Activated CD8-positive, alpha-beta memory T cell treated with anti-CD3 and anti-CD28 coated beads, Interleukin-2, amount 50 U/mL, for 4 hours (primary cell): Measurements from ENCODE around the gene REC8.
A peak's percentile ranks its signal among the peaks of the same experiment; 100 is the strongest.
"Not testable (repeated sequence)": the region's sequence is repeated elsewhere in the genome, so short reads cannot be mapped to it uniquely, and the experiment has no call there.

Experiments
- DNase-seq: peaks from one replicate; pipeline ENCODE4 v3.0.0-alpha.2; 2020

Gene REC8

DNA sequence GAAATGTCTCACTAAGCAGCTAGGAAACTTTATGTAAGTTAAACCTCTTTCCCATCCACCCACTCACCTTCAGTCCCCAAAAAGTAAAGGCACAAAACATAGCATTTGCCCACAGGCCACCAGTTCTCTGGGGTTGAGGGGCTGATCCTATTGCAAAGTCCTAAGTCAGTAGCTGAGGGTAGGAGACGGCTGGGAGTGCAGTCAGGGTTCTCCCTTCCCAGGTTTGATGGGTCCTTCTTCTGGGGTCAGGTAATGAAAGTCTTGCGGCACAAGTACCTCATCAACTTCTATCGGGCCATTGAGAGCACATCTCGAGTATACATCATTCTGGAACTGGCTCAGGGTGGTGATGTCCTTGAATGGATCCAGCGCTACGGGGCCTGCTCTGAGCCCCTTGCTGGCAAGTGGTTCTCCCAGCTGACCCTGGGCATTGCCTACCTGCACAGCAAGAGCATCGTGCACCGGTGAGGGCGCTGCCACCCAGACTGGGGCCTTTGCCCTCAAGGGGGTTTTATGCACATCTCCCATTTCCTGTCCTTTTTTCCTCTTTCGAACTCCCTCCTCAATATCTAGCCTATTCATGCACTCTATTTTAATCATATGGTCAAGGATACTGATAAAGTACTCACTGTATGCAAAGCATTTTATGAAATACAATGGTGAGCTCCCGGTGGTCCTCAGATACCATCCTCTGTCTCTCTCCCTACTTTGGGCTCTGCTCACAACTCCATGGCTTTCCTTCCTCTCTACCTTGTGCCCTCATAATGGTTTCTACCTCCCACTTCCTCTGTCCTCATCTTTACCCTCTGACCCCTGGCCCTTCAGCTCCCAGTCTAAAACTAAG, 34.6 kb downstream of the REC8 start:
- DNase-seq = no peak

DNA sequence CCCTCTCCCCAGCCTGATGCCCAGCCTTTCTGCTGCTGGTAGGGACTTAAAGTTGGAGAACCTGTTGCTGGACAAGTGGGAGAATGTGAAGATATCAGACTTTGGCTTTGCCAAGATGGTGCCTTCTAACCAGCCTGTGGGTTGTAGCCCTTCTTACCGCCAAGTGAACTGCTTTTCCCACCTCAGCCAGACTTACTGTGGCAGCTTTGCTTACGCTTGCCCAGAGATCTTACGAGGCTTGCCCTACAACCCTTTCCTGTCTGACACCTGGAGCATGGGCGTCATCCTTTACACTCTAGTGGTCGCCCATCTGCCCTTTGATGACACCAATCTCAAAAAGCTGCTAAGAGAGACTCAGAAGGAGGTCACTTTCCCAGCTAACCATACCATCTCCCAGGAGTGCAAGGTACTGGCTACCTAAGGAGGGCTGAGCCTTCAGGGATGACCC, 35.2 kb downstream of the REC8 start:
- no peak for DNase-seq

GRCh38 chr14:24207625-24208024, 35.7 kb downstream of the REC8 start:
- DNase-seq = no peak

DNA sequence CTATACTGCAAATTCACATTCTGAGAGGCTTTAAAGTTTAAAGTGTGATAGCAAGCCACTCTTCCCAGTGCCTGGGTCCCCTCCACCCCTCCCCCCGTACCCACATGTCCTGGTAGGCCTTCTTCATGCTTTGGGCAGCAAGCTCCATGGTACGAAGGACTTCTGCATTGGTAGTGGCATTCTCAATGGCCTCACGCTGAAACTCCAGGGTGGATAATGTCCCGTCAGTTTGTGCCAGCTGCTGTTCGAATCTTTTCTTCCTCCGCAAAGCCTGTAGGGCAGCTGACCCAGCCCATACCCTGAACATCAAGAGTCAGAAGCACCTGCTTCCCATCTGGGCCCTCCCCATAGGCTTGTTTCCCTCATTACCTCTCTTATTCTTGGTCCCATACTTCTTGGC, 39.4 kb downstream of the REC8 start:
- no peak for DNase-seq

DNA sequence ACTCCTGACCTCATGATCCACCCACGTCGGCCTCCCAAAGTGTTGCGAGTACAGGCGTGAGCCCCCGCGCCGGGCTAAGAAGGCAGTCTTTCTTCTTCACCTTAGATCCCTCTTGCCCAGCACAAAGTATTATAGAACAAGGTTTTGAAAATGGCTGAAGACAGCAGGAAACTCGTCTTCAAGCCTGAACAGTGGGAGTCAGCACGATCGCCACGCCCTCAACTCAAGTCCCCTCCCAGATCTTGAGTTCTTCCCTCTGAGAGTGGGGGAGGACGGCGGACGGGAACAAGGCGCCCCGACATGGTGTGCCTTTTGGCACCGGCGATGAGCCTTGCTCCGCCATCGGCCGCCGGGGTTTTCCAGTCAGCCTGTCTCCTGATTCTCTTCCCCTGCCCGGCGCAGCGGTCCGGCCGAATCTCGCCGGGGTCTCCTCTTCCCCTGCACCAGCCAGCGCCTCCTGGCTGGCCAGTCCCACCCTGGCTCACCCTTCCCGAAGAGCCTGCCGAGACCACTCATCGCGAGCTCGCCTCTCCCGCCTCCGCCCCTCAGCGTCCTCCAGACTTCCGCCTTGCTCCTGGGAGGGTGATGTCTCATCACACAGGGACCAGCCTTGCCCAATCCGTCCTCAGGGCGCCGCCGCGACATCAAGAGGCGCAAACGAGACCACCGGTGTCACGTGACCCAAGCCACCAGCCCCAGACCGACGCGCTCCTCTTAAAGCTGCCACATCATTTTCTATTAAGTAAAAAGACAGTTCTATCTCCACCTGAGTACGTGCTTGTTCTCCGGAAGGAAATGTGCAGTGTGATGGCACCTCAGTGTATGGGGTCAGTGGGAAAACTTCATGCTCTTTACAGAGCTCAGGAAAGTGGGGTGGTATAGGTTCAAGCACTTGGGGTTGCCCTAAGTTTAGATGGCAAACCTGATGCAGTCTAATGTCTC, 41.3 kb downstream of the REC8 start, which contains the start of gene CHMP4A:
CHMP4A (minus strand) TSS at position 565 of the 942 bp plus-strand sequence; CDS start at position 516, 49 bp downstream.
- DNase-seq = peak; percentile 95

DNA sequence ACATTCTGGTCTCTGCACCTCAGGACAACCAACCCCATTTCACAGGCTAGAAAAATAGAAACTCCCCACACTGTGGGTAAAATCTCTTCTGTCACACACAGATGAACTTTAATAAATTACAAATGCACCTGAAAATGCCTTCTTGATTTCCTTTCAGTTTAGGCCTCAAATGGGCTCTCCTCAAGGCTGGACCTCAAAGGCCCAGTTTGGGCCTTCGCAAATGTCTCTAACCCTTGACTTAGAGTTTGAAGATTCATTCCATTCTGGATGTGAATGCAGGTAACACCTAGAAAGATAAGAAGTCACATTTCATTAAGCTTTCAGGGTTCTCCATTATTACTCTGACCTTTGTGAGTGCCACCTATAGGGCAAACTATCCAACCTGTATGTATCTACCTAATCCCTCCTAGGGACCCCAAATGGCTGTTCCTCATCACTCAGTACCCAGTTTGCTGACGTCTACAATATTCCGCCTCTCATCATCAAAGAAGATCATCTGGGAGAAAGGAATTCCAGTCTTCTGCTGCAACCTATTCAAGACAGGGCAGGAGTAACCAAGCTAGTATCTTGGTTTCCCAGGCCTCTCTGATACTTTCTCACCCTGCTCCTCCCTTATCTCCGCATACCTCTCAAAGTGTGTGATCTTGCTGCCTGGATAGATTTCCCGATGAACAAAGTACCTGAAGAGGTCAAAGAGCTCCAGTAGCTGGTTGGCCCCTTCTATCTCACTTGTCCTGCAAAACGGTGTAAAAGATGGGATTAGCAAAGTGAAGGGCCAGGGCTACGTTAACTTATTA, 42.2 kb downstream of the REC8 start:
- DNase-seq = no peak

DNA sequence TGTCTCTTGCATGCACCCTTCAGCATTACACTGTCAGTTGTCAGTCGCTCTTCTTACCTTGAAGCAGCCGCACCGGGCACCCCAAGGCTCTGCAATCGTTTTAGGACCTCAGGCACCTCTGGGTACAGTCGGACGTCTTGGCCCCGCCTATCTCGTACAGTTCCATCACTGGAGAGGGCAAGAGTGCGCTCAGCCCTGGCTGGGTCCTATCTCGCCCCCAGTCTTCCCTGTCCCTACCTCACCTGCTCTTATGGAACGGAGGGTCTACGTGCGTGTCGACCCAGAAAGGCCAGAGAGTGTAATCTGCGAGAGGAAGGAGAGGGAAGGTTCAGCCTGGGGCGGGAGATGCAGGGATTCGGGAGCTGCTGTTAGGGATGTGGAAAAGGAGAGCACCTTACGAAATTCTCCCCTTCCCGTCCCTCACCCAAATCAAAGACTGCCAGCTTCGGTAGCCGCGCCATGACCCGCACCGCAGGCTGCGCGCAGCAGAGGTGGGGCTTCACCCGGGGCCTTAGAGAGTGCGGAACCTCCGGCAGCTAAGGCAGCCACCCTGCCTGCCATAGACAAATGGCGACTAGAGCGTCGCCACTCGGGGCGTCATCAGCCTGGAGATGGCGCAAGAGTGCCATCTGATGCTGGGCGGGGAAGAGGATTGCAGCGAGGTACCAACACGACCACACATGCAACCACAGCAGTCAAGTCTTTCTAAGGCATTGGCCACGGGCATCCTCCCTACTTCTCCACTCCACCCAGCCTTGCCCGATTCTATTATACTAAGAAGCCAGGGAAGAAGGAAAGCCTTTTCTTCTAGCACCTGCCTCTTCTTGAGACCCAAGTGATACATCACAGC, 43.8 kb downstream of the REC8 start, which contains the start of gene MDP1:
MDP1 (minus strand) TSS at position 572 of the 850 bp plus-strand sequence; CDS start at position 461, 111 bp downstream.
- peak; percentile 84 for DNase-seq

GRCh38 chr14:24216345-24216699, 44.4 kb downstream of the REC8 start:
- no peak for DNase-seq

DNA sequence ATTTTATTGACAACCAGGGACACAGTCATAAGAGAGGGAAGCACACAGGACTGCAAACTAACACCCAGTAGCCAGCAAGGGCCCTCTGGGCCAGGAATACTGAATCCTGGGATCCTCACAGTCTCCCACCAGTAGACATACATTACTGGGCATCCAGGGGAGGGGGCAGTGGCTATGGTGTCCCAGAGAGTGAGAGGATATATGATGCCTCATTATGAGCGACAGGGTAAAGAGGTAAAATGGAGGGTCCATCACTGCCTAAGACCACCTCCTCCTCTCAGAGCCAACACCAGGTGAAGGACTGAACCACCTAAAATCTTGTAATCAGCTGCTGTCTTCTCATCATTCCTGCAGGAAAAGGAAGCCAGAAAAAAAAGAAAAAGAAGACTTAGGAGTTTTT, 45.0 kb downstream of the REC8 start:
- DNase-seq = not testable (repeated sequence)

- DNase-seq = no peak
Measured at GRCh38 chr14:24219080-24219479, 47.2 kb downstream of the REC8 start.

GRCh38 chr14:24219521-24219920, 47.6 kb downstream of the REC8 start:
- no peak for DNase-seq

DNA sequence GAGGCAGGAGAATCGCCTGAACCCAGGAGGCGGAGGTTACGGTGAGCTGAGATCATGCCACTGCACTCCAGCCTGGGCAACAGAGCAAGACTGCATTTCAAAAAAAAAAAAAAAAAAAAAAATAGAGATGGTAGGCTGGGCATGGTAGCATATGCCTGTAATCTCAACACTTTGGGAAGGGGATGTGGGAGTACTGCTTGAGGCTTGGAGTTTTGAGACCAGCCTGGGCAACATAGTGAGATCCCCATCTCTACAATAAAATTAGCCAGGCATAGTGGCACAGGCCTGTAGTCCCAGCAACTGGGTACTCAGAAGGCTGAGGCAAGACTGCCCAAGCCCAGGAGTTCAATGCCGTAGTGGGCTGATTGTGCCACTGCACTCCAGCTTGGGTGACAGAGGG, 51.1 kb downstream of the REC8 start:
- DNase-seq = not testable (repeated sequence)

GRCh38 chr14:24224618-24225071, 52.8 kb downstream of the REC8 start:
- no peak for DNase-seq

GRCh38 chr14:24226473-24226872, 54.6 kb downstream of the REC8 start:
- DNase-seq = no peak

GRCh38 chr14:24228902-24229301, 57.0 kb downstream of the REC8 start:
- no peak for DNase-seq
